ENCODE measurements around the gene PHRF1.

DNA sequence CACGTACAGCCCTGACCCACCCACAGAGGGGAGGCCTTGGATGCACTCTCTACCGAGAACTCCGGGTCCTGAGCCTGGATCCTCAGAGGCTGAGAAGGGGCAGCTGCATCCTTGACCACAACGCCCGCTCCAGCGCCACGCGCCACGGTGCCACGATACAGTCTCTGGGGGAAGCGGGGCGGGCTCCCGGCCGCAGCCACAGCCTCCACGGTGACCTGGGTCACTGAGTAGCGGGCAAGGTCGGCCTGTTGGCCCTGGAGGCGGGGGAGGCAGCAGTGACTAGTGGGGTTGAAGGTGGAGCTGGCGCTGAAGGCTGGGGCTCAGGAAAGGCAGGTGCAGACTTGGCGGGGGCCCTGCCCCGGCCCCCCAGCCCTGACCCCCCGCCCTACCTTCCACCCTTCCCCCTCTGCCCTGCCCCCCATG is 43.4 kb downstream of the PHRF1 start:
- no peak for TF ChIP-seq GATA2 (IDR thresholded peaks at IDR 0.05; ENCODE audit: low read depth, low read length)
- TF ChIP-seq GATA3 (IDR thresholded peaks at IDR 0.05; ENCODE audit: low read depth, low read length), result no peak
